ENCODE results near the gene NET1. TPM values are rescaled to one million over a fixed set of nuclear protein-coding genes. Genes with fewer than 3 reads are reported as not detected.

NET1 gene
- polyA plus RNA-seq (2013, experiment 1 of 2) = 49.9 TPM
- 51.9 TPM for polyA plus RNA-seq (2013, experiment 2 of 2)

GRCh38 chr10:5412277-5412941 is at the start of gene NET1:
TSS of gene NET1 (plus strand) at chr10:5412557. CDS start at chr10:5412693, 136 bp downstream.
- Histone ChIP-seq H2BK120ac (ENCODE audit: low read depth, low read length) (peak within 1 kb of the TSS; percentile 64), H3K56ac (ENCODE audit: low read length) (peak within 1 kb of the TSS; percentile 93), H3K4me2 (ENCODE audit: low read length) (peak within 1 kb of the TSS; percentile 82), H3K4me1 (ENCODE audit: control insufficient read depth, low read depth, low read length) (peaks cover 6% of the 10 kb centered on the region), H3K18ac (ENCODE audit: low read length) (peak within 1 kb of the TSS; percentile 94), H3K27ac (ENCODE audit: low read depth, low read length) (peak within 1 kb of the TSS; percentile 72), H3K79me2 (ENCODE audit: control insufficient read depth, insufficient read depth, low read length) (peaks cover 39% of the 10 kb centered on the region), H4K5ac (ENCODE audit: low read length) (no peak within 1 kb of the TSS), H4K8ac (ENCODE audit: low read depth, low read length) (no peak within 1 kb of the TSS), H3K36me3 (ENCODE audit: control insufficient read depth, insufficient read depth, low read length) (no peaks in the 10 kb centered on the region), H3K4ac (ENCODE audit: low read depth, low read length) (peak within 1 kb of the TSS; percentile 92), H2BK5ac (ENCODE audit: low read length) (no peak within 1 kb of the TSS), H3K4me3 (ENCODE audit: low read length) (peak within 1 kb of the TSS; percentile 87), H3K9ac (ENCODE audit: low read length) (peak within 1 kb of the TSS; percentile 85), H3K79me1 (ENCODE audit: low read length) (peaks cover 6% of the 10 kb centered on the region), H2AK5ac (ENCODE audit: low read length) (no peak within 1 kb of the TSS), H2BK15ac (replicated peaks; ENCODE audit: low read depth) (no peak within 1 kb of the TSS), H3K23ac (ENCODE audit: low read length) (no peak within 1 kb of the TSS), H3K27me3 (ENCODE audit: insufficient read depth, low read length, poor library complexity) (no peaks in the 10 kb centered on the region)
- DNase-seq = peak; percentile 96
- WGBS (ENCODE audit: extremely low coverage, insufficient coverage, low lambda C conversion rate) = no CpG with 5 or more reads among the region's 48 CpGs

GRCh38 chr10:5362873-5363272 is 49.5 kb upstream of the NET1 start:
- no peak overlapping the region for H3K4ac ChIP-seq (ENCODE audit: low read depth, low read length)
- H4K8ac ChIP-seq (ENCODE audit: low read depth, low read length) = no peak overlapping the region
- H2BK120ac ChIP-seq (ENCODE audit: low read depth, low read length) = no peak overlapping the region
- H3K27ac ChIP-seq (ENCODE audit: low read depth, low read length) = no peak overlapping the region
- no peak overlapping the region for H2BK5ac ChIP-seq (ENCODE audit: low read length)
- no peak overlapping the region for H2BK15ac ChIP-seq (replicated peaks; ENCODE audit: low read depth)
- no peak for DNase-seq
- no peak overlapping the region for H3K18ac ChIP-seq (ENCODE audit: low read length)
- no peaks in the 10 kb centered on the region for H3K27me3 ChIP-seq (ENCODE audit: insufficient read depth, low read length, poor library complexity)
- H3K79me1 ChIP-seq (ENCODE audit: low read length) = no peaks in the 10 kb centered on the region
- H3K56ac ChIP-seq (ENCODE audit: low read length) = no peak overlapping the region
- no peak overlapping the region for H2AK5ac ChIP-seq (ENCODE audit: low read length)
- H3K4me3 ChIP-seq (ENCODE audit: low read length) = no peak overlapping the region
- no peaks in the 10 kb centered on the region for H3K36me3 ChIP-seq (ENCODE audit: control insufficient read depth, insufficient read depth, low read length)
- no peaks in the 10 kb centered on the region for H3K79me2 ChIP-seq (ENCODE audit: control insufficient read depth, insufficient read depth, low read length)
- no peaks in the 10 kb centered on the region for H3K4me1 ChIP-seq (ENCODE audit: control insufficient read depth, low read depth, low read length)
- H4K5ac ChIP-seq (ENCODE audit: low read length) = no peak overlapping the region
- H3K23ac ChIP-seq (ENCODE audit: low read length) = no peak overlapping the region
- no peak overlapping the region for H3K9ac ChIP-seq (ENCODE audit: low read length)
- H3K4me2 ChIP-seq (ENCODE audit: low read length) = no peak overlapping the region

- Histone ChIP-seq H3K9ac (ENCODE audit: low read length) (no peak overlapping the region), H3K4ac (ENCODE audit: low read depth, low read length) (no peak overlapping the region), H4K8ac (ENCODE audit: low read depth, low read length) (no peak overlapping the region), H3K36me3 (ENCODE audit: control insufficient read depth, insufficient read depth, low read length) (no peaks in the 10 kb centered on the region), H3K23ac (ENCODE audit: low read length) (no peak overlapping the region), H2AK5ac (ENCODE audit: low read length) (no peak overlapping the region), H3K56ac (ENCODE audit: low read length) (no peak overlapping the region), H3K27me3 (ENCODE audit: insufficient read depth, low read length, poor library complexity) (no peaks in the 10 kb centered on the region), H2BK15ac (replicated peaks; ENCODE audit: low read depth) (no peak overlapping the region), H3K79me2 (ENCODE audit: control insufficient read depth, insufficient read depth, low read length) (no peaks in the 10 kb centered on the region), H3K4me2 (ENCODE audit: low read length) (no peak overlapping the region), H3K4me1 (ENCODE audit: control insufficient read depth, low read depth, low read length) (no peaks in the 10 kb centered on the region), H3K27ac (ENCODE audit: low read depth, low read length) (no peak overlapping the region), H3K79me1 (ENCODE audit: low read length) (no peaks in the 10 kb centered on the region), H3K4me3 (ENCODE audit: low read length) (no peak overlapping the region), H3K18ac (ENCODE audit: low read length) (no peak overlapping the region), H2BK120ac (ENCODE audit: low read depth, low read length) (no peak overlapping the region), H4K5ac (ENCODE audit: low read length) (no peak overlapping the region), H2BK5ac (ENCODE audit: low read length) (no peak overlapping the region)
- DNase-seq = no peak
- no CpG with 5 or more reads among the region's 11 CpGs for WGBS (ENCODE audit: extremely low coverage, insufficient coverage, low lambda C conversion rate)
Measured at GRCh38 chr10:5364374-5364773, 48.0 kb upstream of the NET1 start.

- no peak within 1 kb of the TSS for H3K56ac ChIP-seq (ENCODE audit: low read length)
- H2BK5ac ChIP-seq (ENCODE audit: low read length) = no peak within 1 kb of the TSS
- H3K4me2 ChIP-seq (ENCODE audit: low read length) = no peak within 1 kb of the TSS
- no peaks in the 10 kb centered on the region for H3K79me2 ChIP-seq (ENCODE audit: control insufficient read depth, insufficient read depth, low read length)
- no peak within 1 kb of the TSS for H2BK15ac ChIP-seq (replicated peaks; ENCODE audit: low read depth)
- H3K4me3 ChIP-seq (ENCODE audit: low read length) = no peak within 1 kb of the TSS
- no peak within 1 kb of the TSS for H4K5ac ChIP-seq (ENCODE audit: low read length)
- no peaks in the 10 kb centered on the region for H3K4me1 ChIP-seq (ENCODE audit: control insufficient read depth, low read depth, low read length)
- H2BK120ac ChIP-seq (ENCODE audit: low read depth, low read length) = no peak within 1 kb of the TSS
- H3K9ac ChIP-seq (ENCODE audit: low read length) = no peak within 1 kb of the TSS
- no peaks in the 10 kb centered on the region for H3K27me3 ChIP-seq (ENCODE audit: insufficient read depth, low read length, poor library complexity)
- H4K8ac ChIP-seq (ENCODE audit: low read depth, low read length) = no peak within 1 kb of the TSS
- H3K79me1 ChIP-seq (ENCODE audit: low read length) = no peaks in the 10 kb centered on the region
- H3K4ac ChIP-seq (ENCODE audit: low read depth, low read length) = no peak within 1 kb of the TSS
- H2AK5ac ChIP-seq (ENCODE audit: low read length) = no peak within 1 kb of the TSS
- no peak within 1 kb of the TSS for H3K23ac ChIP-seq (ENCODE audit: low read length)
- H3K27ac ChIP-seq (ENCODE audit: low read depth, low read length) = no peak within 1 kb of the TSS
- no peak within 1 kb of the TSS for H3K18ac ChIP-seq (ENCODE audit: low read length)
- no CpG with 5 or more reads among the region's 21 CpGs for WGBS (ENCODE audit: extremely low coverage, insufficient coverage, low lambda C conversion rate)
- no peaks in the 10 kb centered on the region for H3K36me3 ChIP-seq (ENCODE audit: control insufficient read depth, insufficient read depth, low read length)
- DNase-seq = no peak
Measured at GRCh38 chr10:5364890-5365338, 47.4 kb upstream of the NET1 start, which contains the start of gene UCN3. TSS of gene UCN3 (plus strand) at chr10:5364966. CDS start at chr10:5373721, 8,755 bp downstream.

GRCh38 chr10:5365928-5366327 is 46.4 kb upstream of the NET1 start:
- Histone ChIP-seq H3K4ac (ENCODE audit: low read depth, low read length) (no peak overlapping the region), H2BK5ac (ENCODE audit: low read length) (no peak overlapping the region), H3K36me3 (ENCODE audit: control insufficient read depth, insufficient read depth, low read length) (no peaks in the 10 kb centered on the region), H2AK5ac (ENCODE audit: low read length) (no peak overlapping the region), H2BK15ac (replicated peaks; ENCODE audit: low read depth) (no peak overlapping the region), H3K9ac (ENCODE audit: low read length) (no peak overlapping the region), H2BK120ac (ENCODE audit: low read depth, low read length) (no peak overlapping the region), H3K4me1 (ENCODE audit: control insufficient read depth, low read depth, low read length) (no peaks in the 10 kb centered on the region), H4K8ac (ENCODE audit: low read depth, low read length) (no peak overlapping the region), H3K79me1 (ENCODE audit: low read length) (no peaks in the 10 kb centered on the region), H3K79me2 (ENCODE audit: control insufficient read depth, insufficient read depth, low read length) (no peaks in the 10 kb centered on the region), H3K23ac (ENCODE audit: low read length) (no peak overlapping the region), H3K27ac (ENCODE audit: low read depth, low read length) (no peak overlapping the region), H3K4me2 (ENCODE audit: low read length) (no peak overlapping the region), H3K56ac (ENCODE audit: low read length) (no peak overlapping the region), H3K4me3 (ENCODE audit: low read length) (no peak overlapping the region), H3K18ac (ENCODE audit: low read length) (no peak overlapping the region), H4K5ac (ENCODE audit: low read length) (no peak overlapping the region), H3K27me3 (ENCODE audit: insufficient read depth, low read length, poor library complexity) (no peaks in the 10 kb centered on the region)
- no CpG with 5 or more reads among the region's 5 CpGs for WGBS (ENCODE audit: extremely low coverage, insufficient coverage, low lambda C conversion rate)
- no peak for DNase-seq
